Stimulated activated naive CD4-positive, alpha-beta T cell treated with Interleukin-2 at 50 U/mL for 16 hours (primary cell): Measurements from ENCODE around the gene FFAR2.
"Not testable (repeated sequence)": the region's sequence is repeated elsewhere in the genome, so short reads cannot be mapped to it uniquely, and the experiment has no call there.

Experiments used
- DNase-seq: peaks from one replicate; lab custom pipeline; 2025; lab: John Stamatoyannopoulos, UW

The FFAR2 gene

DNA sequence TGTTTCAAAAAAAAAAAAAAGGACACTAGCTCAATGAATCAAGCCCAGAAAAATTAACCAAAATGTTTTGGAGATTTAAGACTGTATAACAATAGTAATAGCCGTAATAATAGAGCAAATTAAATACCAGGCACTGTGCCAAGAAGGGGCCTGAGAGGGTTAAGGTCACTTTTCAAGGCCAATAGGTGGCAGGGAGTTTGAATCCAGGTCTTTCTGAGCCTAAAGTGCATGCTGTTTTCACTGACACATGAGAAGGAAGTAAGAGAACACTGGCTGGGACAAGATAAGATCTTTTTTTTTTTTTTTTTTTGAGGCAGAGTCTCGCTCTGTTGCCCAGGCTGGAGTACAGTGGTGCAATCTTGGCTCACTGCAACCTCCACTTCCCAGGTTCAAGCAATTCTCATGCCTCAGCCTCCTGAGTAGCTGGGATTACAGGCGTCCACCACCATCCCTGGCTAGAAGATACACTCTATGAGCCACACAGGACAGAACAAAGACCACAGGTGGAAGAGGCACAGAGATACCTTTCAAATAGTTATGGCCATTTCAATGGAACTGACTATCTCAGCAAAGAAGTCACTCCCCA lies 7.7 kb downstream of the FFAR2 start:
- DNase-seq, result no peak

DNA sequence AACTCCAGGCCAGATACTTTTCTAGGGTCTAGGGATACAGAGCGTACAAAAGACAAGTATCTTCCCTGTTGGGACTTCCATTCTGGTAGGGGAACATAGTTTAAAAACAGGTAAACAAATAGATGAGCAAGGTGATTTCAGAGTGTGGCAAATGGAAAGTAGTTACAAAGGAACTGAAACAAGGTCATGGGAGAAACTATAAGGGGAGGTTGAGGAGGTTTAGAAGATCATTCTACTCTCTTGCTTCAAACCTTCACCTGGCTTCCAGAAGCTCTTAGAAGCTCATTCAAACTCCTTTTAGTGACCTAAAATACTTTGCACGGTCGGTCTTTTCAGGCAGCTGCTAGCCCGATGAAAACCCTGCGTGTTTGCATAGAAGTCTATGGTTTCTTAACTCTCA lies 9.1 kb downstream of the FFAR2 start:
- no peak for DNase-seq

DNA sequence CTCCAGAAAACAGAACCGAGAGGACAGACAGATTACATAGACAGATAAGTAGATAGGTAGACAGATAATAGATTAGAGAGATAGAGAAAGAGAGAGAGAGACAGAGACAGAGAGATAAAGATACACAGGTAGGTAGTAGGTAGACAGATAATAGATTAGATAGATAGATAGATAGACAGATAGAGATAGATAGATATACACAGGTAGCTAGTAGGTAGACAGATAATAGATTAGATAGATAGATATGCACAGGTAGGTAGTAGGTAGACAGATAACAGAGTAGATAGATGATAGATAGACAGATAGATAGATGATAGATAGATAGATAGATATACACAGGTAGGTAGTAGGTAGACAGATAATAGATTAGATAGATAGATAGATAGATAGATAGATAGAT lies 10.1 kb downstream of the FFAR2 start:
- no peak for DNase-seq

DNA sequence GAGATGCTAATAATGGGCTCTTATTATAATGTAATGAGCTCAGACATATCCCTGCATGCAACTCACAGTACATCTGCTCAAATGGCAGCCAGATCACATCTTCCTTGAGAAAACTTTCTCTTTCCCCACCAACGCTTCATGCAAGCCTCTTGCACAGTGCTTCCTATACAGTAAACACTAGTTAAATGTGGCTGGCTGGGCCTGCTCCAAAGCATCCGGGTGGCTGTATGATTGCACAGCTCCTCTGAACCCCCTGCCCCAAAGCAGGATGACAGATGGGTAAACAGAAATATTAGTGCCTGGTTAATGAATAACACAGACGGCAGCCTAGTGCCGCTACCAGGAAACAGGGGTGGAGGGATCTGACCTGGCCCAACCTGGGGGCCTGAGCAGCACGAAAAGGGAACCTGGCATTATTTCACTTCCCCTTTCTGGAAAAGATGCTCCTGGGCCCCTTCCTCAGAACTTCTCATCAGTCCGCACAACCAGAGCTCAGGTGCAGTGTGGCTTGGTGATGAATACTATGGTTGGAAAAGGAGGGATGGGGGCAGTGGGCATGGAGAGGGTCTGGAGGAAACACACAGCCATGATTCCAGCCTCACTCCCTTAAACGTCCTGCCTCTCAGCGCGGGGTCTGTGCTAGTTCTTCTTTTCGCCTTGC lies 10.8 kb downstream of the FFAR2 start:
- no peak for DNase-seq

DNA sequence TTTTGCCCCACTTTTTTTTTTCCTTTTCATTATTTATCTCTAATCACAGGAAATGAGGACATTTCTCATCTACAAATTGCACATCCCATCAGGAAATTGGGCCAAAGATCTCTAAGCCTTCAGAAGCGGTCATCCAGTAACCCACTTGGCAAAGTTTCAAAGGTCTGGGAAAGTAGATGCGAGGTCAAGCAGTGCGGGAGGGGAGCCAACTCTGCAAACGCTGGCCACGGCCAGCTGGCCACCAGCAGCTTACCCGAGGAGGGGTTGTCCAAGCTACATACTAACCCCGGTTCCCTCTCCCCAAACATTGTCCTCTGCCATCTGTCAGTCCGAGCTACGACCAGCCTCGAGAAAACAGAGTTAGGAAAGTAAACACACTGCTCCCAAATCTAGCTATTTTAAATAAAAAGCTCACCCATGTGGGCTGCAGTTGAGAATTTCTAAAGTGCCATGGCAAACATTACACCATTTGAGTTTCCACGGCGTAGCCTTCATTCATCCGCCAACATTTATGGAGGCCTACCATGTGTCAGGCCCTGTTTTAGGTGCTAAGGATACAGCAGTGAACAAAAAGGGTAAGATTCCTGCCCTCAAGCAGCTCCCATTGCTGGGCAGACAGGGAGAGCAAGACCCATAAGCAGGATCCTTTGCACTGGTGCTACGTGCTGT lies 11.5 kb downstream of the FFAR2 start:
- DNase-seq, result no peak

DNA sequence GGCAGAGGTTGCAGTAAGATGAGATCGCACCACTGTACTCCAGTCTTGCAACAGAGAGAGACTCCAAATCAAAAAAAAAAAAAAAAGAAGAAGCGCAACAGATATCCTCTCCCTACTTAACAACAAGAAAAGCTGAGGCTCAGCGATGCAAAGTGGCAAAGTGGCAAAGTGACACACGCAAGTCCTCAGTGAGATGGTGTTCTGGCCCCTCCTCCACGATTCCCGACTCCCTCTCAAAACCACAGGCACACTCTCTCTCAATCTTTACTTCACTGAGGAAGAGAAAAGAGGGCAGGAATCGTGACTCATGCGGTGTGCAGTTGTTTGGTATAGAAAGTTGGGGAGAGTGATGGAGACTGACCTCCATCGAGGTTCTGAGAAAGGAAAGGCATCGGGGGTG lies 12.6 kb downstream of the FFAR2 start:
- DNase-seq, result no peak

DNA sequence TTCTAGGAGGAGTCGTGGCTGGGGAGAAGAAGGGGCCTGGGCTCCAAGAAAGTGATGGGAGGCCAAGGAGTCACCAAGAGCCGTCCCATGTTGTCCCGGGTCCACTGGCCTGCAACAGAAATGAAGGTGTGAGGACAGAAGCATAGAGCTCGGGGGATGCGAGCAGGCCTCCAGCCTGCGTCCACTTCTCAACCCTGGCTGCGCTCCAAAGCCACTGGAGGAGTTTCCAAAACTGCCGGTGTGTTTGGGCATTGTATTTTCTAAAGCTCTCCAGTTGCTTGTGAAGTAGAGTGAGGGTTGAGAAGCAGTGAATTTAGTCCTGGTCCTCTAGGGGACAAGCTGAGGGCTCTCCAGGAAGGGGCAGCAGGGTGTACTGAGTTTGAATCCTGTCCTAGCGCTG lies 13.0 kb downstream of the FFAR2 start:
- DNase-seq, result no peak

DNA sequence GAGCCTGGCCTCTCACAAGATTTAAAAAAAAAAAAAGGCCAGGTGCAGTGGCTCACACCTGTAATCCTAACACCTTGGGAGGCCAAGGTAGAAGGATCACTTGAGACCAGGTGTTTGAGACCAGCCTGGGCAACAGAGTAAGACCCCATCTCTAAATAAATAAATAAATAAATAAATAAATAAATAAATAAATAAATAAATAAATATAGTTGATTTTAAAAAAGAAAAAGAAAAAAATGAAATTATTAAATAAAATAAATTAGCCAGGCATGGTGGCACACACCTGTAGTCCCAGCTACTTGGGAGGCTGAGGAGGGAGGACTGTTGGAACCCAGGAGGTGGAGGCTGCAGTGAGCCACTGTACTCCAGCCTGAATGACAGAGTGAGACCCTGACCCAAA lies 13.7 kb downstream of the FFAR2 start:
- not testable (repeated sequence) for DNase-seq

DNA sequence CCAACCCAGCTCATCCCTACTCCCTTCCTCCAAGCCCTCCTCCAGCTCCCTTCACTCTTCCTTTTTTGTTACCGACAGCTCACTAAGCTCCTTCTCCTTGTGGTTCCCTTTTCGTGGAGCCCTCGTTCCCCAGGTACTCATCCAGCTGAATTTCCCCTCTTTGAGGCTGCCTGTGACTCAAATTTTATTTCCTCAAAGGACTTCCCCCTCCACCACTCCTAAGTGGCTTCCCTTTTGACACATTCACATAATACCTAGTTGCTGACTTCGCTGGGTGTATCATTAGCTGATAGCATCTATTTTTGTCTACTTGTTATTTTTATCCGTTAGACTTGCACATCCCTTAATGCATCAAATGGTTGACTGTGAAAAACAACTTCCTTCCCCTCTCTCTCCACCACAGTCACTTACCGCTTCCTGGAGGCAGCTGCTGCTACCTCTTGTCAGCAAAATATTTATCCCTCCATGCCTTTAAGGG lies 14.5 kb downstream of the FFAR2 start:
- DNase-seq, result peak; percentile 23

DNA sequence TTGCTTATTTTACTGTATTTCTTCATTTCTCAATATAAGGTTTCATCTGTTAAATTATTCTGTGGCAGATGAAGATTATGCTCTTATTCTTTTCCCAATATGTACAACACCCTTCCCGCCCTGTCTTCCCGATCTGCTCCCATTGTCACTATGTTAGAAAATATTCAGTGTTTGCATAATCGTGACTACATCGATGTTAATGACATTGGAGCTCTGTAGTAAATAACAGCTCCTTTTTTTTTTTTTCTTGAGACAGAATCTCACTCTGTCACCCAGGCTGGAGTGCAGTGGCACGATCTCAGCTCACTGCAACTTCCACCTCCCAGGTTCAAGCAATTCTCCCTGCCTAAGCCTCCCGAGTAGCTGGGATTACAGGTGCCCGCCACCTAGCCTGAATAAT lies 14.9 kb downstream of the FFAR2 start:
- DNase-seq, result not testable (repeated sequence)

DNA sequence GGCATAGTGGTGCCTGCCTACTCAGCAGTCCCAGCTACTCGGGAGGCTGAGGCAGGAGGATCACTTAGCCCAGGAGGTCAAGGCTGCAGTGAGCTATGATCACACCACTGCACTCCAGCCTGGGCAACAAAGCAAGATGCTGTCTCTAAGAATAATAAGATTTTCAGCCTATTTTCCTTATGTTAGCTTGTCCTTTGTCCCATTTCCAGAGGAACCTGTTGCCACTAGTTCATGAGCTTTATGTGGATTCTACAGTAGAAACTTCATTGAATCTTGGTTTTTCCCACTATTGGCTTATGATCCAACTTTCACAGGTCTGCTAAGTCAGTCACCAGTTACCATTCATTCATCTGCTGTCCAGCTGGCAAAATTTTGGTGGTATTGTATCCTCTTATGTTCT lies 18.2 kb downstream of the FFAR2 start:
- DNase-seq, result no peak

DNA sequence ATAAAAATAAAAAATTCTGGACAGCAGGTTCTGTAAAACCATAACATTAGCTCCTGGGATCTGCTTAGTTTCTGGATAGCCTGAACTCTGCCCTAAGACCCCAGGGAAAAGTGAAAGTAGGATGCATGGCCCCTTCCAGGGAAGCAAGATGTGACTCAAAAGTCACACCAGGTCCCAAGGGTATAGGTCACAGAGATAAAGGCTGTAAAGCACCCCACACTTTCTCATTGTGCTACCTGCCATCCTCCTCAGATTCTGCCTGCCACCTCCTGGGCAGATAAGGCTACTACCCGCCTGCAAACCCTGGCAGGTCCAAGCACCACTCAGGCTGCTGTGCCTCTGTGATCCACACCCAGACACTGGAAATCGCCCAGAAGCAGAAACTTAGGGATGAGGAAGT lies 20.6 kb downstream of the FFAR2 start:
- DNase-seq, result peak; percentile 57

DNA sequence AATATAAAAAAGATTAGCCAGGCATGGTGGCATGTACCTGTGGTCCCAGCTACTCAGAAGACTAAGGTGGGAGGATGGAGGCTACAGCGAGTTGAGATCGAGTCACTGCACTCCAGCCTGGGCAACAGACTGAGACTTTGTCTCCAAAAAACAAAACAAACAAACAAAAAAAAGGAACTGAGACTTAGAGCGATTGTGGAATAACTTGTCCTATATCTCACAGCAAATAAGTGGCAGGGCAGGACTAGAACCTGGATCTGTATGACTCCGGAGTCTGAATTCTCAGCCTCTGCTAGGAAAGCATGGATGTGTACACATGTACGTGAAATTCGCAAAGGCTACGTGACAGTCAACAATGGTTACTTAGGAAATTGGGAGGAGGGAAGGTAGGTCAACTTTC lies 22.1 kb downstream of the FFAR2 start:
- DNase-seq, result no peak

DNA sequence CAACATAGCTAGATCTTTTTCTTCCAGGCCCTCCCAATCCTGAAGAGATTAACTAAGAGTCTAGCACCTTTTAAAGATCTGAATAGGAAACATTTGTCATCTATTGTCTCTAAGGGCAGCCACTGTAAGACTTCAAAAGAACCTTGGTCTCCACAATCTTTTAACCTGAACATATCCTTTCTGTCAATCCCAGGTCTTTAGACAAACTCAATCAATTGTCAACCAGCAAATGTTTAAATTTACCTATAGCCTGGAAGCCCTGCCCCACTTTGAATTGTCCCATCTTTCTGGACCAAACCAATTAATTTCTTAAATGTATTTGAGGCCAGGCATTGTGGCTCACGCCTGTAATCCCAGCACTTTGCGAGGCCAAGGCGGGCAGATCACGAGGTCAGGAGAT lies 23.0 kb downstream of the FFAR2 start:
- not testable (repeated sequence) for DNase-seq

DNA sequence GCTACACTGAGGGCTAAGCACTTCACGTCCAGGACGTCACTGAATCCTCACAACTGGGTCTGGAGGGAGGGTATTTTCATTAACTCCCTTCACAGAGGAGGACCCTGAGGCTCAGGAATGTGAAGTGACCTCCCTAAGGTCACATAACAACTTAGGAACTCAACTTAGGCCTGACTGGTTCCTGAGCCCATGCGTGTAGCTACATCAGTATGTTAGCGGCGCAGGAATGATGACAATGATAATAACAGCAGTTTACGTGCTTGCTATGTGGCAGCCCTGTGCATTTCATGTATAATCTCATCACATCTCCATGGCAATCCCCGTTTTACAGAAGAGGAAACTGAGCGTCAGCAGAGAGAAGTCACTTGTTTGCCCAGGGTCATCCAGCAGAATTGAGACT lies 23.9 kb downstream of the FFAR2 start:
- DNase-seq, result no peak

DNA sequence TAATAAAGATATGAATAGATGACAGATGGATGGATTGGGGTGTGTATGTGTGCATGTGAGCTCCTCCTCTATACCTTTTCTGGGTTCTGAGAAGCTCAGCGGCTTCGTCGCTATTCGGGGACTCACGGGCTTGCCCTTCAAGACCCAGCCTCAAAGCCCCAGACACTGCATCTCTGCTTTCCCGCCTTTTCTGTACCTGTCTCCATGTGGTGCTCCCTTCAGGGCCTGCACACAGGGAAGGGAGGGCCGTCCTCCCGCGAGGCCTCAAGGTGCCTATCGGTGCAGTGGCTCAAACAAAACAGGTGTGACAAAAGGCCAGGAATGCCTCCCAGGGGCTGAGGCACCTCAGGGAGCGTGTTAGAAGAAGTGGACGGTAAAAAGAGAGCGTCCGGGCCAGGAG lies 26.0 kb downstream of the FFAR2 start:
- no peak for DNase-seq

DNA sequence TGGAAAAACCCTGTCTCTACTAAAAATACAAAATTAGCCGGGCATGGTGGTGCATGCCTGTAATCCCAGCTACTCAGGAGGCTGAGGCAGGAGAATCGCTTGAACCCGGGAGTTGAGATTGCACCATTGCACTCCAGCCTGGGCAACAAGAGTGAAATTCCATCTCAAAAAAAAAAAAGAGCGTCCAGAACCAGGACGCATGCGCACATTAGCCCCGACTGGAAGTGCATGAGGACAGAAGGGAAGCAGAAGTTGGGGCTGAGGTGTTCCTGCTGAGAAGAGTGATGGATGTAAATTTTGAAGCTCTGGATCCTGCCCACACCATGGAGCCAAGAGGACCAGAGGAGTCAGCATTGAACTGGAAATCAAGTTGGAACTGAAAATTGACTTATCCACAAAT lies 26.5 kb downstream of the FFAR2 start:
- DNase-seq, result not testable (repeated sequence)

DNA sequence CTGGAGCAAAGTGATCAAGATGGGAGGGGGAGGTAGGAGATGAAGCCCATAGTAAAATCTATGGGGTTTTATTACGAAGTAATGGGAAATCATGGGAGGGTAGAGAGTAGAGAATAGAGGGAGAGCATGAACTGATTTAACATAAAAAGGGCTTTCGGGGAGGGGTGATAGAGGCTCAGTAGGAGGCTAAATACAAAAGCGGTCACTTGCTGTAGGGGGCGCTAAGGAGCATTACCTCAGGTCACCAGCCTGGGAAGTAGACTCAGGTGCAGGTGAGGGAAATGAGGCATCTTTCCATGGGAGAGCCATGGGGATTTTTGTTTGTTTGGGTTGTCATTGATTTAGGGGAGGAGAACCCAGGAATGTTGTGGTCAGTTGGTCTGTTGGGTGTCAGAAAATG lies 28.1 kb downstream of the FFAR2 start:
- no peak for DNase-seq

DNA sequence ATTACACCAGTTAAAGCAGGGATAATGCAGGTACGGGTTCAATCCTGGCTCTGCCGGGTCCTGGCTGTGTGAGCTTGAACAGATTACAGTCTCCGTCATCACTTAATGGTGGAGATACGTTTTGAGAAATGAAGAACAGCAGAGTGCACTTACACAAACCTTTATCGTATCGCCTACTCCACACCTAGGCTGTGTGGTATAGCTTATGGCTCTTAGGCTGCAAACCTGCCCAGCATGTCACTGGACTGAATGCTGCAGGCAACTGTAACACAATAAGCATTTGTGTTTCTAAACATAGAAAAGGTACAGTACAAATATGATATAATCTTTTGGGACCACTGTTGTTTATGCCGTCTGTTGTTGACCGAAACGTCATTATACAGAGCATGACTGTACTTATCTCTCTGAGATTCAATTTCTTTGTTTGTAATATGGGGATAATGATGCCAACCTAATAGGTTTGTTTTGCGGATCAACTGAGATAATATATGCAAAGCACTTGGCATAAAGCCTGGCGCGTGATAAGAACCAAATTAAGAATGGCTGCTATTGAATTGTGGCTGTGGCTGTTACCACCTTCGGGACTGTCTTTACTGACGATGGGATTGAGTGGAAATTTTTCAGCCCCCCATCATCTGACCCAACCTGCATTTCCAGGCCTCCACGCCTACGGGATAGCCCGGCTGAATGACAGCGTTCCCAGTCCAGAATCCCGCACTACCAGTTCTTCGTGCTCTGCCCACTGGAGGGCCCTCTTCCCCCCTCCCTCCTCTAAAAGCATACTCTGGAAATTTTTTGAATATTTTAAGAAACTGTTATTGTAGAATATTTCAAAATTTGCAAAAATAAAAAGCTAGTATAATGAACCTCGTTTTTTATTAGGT lies 31.0 kb downstream of the FFAR2 start:
- DNase-seq, result no peak

DNA sequence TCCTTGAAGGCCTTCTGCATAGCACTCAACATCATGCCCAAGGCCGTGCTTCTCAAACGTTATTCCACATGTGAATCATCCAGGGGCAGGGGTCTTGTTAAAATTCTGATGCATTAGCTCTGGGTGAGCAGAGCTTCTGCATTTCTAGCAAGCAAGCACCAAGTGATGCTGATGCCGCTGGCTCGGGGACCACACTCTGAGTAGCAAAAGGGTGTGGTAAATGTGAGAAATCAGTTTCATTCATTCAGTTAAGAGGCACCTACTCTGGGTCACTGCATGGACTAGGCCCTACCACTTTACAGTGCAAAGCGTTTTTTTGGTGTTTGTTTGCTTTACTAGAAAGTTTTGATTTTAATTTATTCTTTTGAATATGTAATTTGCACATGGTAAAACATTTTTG lies 35.0 kb downstream of the FFAR2 start:
- no peak for DNase-seq

DNA sequence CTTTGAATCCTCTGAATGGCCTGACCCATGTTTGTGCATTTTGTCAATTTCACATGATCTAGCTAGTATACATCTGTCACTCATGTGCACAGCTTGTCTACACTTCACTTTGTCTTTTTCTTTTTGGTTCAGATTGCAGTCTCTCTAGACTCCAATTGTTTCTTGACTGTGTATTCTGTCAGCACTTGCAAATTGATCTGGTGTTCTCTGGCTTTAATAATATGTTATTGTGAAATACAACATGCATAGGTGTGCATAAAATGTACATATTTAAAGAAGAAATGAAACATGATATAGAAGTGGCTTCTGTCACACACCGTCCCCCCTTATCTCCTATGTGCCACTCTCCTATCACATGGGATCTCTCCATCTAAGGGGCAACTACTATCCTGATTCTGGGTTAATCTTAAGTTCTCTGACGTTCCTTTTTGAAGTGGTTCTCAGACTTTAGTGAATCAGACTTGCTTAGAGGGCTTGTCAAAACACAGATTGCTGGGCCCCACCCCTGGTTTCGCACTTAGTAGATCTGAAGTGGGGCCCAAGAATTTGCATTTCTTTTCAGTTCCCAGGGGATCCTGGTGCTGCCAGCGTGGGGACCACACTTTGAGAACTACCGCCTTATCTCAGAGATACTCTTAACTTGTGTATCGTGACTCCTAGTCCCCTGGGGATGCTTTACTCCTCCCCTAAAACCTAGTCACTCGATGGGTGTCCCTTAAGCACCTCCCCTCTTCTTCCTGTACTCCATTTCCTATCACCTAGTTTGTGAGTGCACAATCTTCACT lies 36.4 kb downstream of the FFAR2 start:
- DNase-seq, result no peak

DNA sequence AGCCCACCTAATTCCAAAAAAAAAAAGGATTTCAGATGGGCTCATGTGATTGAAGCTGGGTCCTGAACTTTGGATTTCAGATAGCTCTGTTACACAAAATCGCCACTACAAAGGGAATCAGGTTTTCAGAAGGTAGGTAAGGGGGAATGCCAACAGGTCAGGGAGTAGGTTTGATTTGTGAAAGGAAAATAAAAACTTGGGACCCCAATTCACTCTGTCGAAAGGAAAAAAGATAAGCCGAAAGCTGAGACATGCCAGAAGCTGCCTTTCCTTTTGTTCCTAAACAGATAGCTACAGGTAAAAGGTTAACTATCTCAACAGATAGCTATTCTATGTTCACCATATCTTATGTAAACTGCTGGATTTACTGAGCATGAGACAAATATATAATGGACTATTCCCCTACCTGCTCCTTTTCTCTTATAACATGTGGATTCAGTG lies 38.2 kb downstream of the FFAR2 start:
- no peak for DNase-seq
